SU-DHL-6 (cell line): ENCODE data around the gene CRIP2.

Source experiments
- H2AFZ ChIP-seq: fragments of 200-600 bp; sonication (generic); 2 replicates; pipeline ENCODE4 v1.6.1; 2014; ENCODE audit warnings: low read depth, mild to moderate bottlenecking, moderate library complexity, mixed read lengths, antibody characterized with exemption, low read length; ENCODE audit not compliant: severe bottlenecking
- H3F3A ChIP-seq: fragments of 200-600 bp; shearing (Covaris generic); 2 replicates; pipeline ENCODE4 v1.6.0; 2016; ENCODE audit warnings: antibody characterized with exemption, mild to moderate bottlenecking; ENCODE audit not compliant: insufficient read depth
- H3K27ac ChIP-seq: fragments of 200-600 bp; sonication (generic); 2 replicates; pipeline ENCODE4 v1.5.1; 2016; ENCODE audit warnings: low read depth, mild to moderate bottlenecking, low read length, moderate library complexity, mixed read lengths
- H3K27me3 ChIP-seq: fragments of 200-600 bp; sonication (generic), shearing (Covaris generic); 2 replicates; pipeline ENCODE4 v1.6.0; 2014; ENCODE audit warnings: mild to moderate bottlenecking, low read length
- H3K36me3 ChIP-seq: fragments of 200-600 bp; sonication (generic); 2 replicates; pipeline ENCODE4 v1.6.1; 2014; ENCODE audit warnings: mild to moderate bottlenecking, low read length, mixed read lengths
- H3K4me2 ChIP-seq: fragments of 300-600, 200-600 bp; shearing (Covaris generic), sonication (generic); 2 replicates; pipeline ENCODE4 v1.6.0; 2014; ENCODE audit warnings: low read length, low read depth, mild to moderate bottlenecking; ENCODE audit not compliant: poor library complexity, severe bottlenecking
- H3K4me3 ChIP-seq: fragments of 200-600 bp; sonication (generic); 2 replicates; pipeline ENCODE4 v1.5.1; 2014; ENCODE audit warnings: antibody characterized with exemption, low read length, mild to moderate bottlenecking, mixed read lengths; ENCODE audit not compliant: insufficient read depth, poor library complexity, severe bottlenecking
- H3K79me2 ChIP-seq: fragments of 200-600 bp; sonication (generic); 2 replicates; pipeline ENCODE4 v1.6.1; 2014; ENCODE audit warnings: mild to moderate bottlenecking, low read length, moderate library complexity; ENCODE audit not compliant: insufficient read depth
- H3K9ac ChIP-seq: fragments of 200-600 bp; sonication (generic); 2 replicates; pipeline ENCODE4 v1.7.0; 2014; ENCODE audit warnings: mild to moderate bottlenecking, low read length
- H3K9me2 ChIP-seq: fragments of 200-600 bp; sonication (generic); replicated peaks from 2 replicates; pipeline ENCODE4 v1.6.1; 2014; ENCODE audit warnings: low read length; ENCODE audit not compliant: insufficient read depth
- H3K9me3 ChIP-seq: fragments of 200-600 bp; sonication (generic); 2 replicates; pipeline ENCODE4 v1.6.1; 2014; ENCODE audit warnings: low read length, mixed read lengths; ENCODE audit not compliant: insufficient read depth
- H4K20me1 ChIP-seq: fragments of 200-600 bp; sonication (generic); 2 replicates; pipeline ENCODE4 v1.6.1; 2014; ENCODE audit warnings: low read depth, mild to moderate bottlenecking, antibody characterized with exemption, low read length, moderate library complexity, mixed read lengths
- CTCF ChIP-seq: fragments of 200-600 bp; sonication (generic); IDR thresholded peaks from one replicate; pipeline ENCODE4 v1.5.1; 2017; ENCODE audit warnings: antibody characterized with exemption, mild to moderate bottlenecking, low read length, moderate library complexity; ENCODE audit not compliant: insufficient read depth, poor library complexity, severe bottlenecking
- EZH2phosphoT487 ChIP-seq: fragments of 200-600 bp; sonication (generic), shearing (Covaris generic); conservative IDR thresholded peaks from 2 replicates; pipeline ENCODE4 v1.6.1; 2018; ENCODE audit warnings: mild to moderate bottlenecking, antibody characterized with exemption, low read length, moderate library complexity, mixed read lengths

Gene CRIP2

GRCh38 chr14:105468621-105469241 is 5.9 kb upstream of the CRIP2 start:
- no peaks in the 10 kb centered on the region for H3K79me2 ChIP-seq
- H3K4me2 ChIP-seq: no peak overlapping the region
- H3F3A ChIP-seq: peaks cover 5% of the 10 kb centered on the region
- H3K9ac ChIP-seq: no peak overlapping the region
- no peaks in the 10 kb centered on the region for H4K20me1 ChIP-seq
- no peaks in the 10 kb centered on the region for H3K9me3 ChIP-seq
- H3K4me3 ChIP-seq: no peak overlapping the region
- no peaks in the 10 kb centered on the region for H3K9me2 ChIP-seq
- H3K36me3 ChIP-seq: no peaks in the 10 kb centered on the region
- no peaks in the 10 kb centered on the region for H3K27me3 ChIP-seq
- H3K27ac ChIP-seq: no peak overlapping the region
- no peak for TF ChIP-seq CTCF
- TF ChIP-seq EZH2phosphoT487: no peak
- H2AFZ ChIP-seq: no peak overlapping the region

- no peaks in the 10 kb centered on the region for H3K9me3 ChIP-seq
- no peaks in the 10 kb centered on the region for H3K79me2 ChIP-seq
- H3K4me3 ChIP-seq: no peak overlapping the region
- H3K36me3 ChIP-seq: no peaks in the 10 kb centered on the region
- H2AFZ ChIP-seq: no peak overlapping the region
- H3K4me2 ChIP-seq: no peak overlapping the region
- no peaks in the 10 kb centered on the region for H3K9me2 ChIP-seq
- peaks cover 5% of the 10 kb centered on the region for H3F3A ChIP-seq
- no peak overlapping the region for H3K27ac ChIP-seq
- no peak overlapping the region for H3K9ac ChIP-seq
- TF ChIP-seq CTCF (no peak), EZH2phosphoT487 (no peak)
- H3K27me3 ChIP-seq: no peaks in the 10 kb centered on the region
- H4K20me1 ChIP-seq: no peaks in the 10 kb centered on the region
These were observed 4.9 kb upstream of the CRIP2 start for GRCh38 chr14:105469456-105470349.

- Histone ChIP-seq H3K79me2 (no peaks in the 10 kb centered on the region), H3K36me3 (no peaks in the 10 kb centered on the region), H3K4me3 (no peak overlapping the region), H2AFZ (no peak overlapping the region), H4K20me1 (no peaks in the 10 kb centered on the region), H3F3A (peaks cover 5% of the 10 kb centered on the region), H3K27me3 (no peaks in the 10 kb centered on the region), H3K9ac (no peak overlapping the region), H3K4me2 (no peak overlapping the region), H3K27ac (no peak overlapping the region), H3K9me3 (no peaks in the 10 kb centered on the region), H3K9me2 (no peaks in the 10 kb centered on the region)
- TF ChIP-seq EZH2phosphoT487 (no peak), CTCF (no peak)
These were observed 4.0 kb upstream of the CRIP2 start for GRCh38 chr14:105470350-105471296.
